Coronary artery (tissue), 2 donors: Measurements from ENCODE around the gene TP73.

Source experiments
- DNase-seq: peaks from one replicate; pipeline ENCODE4 v3.0.0-alpha.2; 2017; ENCODE audit warnings: low spot score
- H3K27ac ChIP-seq, 2 donors: fragments of 200-600 bp; sonication (generic); one replicate each; pipeline ENCODE4 v1.5.1; 2016 to 2019
- H3K4me3 ChIP-seq: fragments of 200-600 bp; sonication (generic); 2 replicates; pipeline ENCODE4 v1.5.1; 2016; ENCODE audit warnings: mild to moderate bottlenecking, moderate library complexity
- CTCF ChIP-seq: fragments of 200-600 bp; sonication (generic); IDR thresholded peaks from one replicate; pipeline ENCODE4 v1.5.1; 2019; ENCODE audit warnings: antibody characterized with exemption

The TP73 gene

GRCh38 chr1:3680488-3681230, 28.3 kb downstream of the TP73 start:
- DNase-seq = no peak
- Histone ChIP-seq H3K27ac (no peak overlapping the region), H3K4me3 (no peak overlapping the region)
- TF ChIP-seq CTCF = no peak

- no peak for TF ChIP-seq CTCF
- H3K27ac ChIP-seq = no peak overlapping the region
- DNase-seq = no peak
- no peak overlapping the region for H3K4me3 ChIP-seq
Measured at GRCh38 chr1:3681231-3681897, 29.0 kb downstream of the TP73 start.

DNA sequence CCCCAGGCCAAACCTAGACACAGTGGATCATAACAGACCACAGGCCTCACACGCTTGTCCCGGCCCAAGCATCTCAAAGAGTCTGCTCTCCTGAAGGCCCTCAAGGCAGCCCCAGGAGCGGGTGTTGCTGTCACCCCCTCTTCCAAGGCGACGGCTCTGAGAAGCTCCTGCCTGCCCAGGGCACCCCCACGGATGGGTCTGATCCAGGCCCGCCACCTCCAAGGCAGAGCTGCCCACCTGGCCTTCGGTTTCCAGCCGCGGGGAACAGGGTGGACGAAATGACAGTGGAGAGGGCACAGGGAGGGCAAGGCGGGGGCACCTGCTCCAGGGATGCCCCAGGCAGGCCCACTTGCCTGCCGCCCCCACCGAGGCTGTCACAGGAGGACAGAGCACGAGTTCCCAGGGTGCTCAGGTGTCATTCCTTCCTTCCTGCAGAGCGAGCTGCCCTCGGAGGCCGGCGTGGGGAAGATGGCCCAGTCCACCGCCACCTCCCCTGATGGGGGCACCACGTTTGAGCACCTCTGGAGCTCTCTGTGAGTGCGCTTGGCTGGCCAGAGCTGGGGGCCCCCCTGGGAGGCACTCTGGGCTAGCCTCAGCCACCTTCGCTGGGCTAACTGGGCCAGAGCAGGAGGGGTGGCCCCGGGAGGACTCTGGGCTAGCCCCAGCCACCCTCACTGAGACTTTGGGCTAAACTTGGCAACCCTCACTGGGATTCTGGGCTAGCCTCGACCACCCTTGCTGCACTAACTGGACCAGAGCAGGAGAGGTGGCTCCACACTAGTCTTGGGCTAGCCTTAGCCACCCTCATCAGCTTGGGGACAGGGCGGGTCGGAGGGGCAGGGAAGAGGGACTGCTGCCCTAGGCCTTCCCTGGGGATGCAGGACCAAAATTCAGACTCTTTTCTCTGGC, 29.8 kb downstream of the TP73 start:
- no peak for DNase-seq
- H3K27ac ChIP-seq = no peak overlapping the region
- H3K4me3 ChIP-seq = no peak overlapping the region
- no peak for TF ChIP-seq CTCF

- H3K4me3 ChIP-seq = no peak overlapping the region
- no peak for TF ChIP-seq CTCF
- H3K27ac ChIP-seq = no peak overlapping the region
- no peak for DNase-seq
Measured at GRCh38 chr1:3683197-3683596, 30.9 kb downstream of the TP73 start.

GRCh38 chr1:3683992-3684391, 31.7 kb downstream of the TP73 start:
- H3K27ac ChIP-seq = no peak overlapping the region
- no peak overlapping the region for H3K4me3 ChIP-seq
- DNase-seq = no peak

DNA sequence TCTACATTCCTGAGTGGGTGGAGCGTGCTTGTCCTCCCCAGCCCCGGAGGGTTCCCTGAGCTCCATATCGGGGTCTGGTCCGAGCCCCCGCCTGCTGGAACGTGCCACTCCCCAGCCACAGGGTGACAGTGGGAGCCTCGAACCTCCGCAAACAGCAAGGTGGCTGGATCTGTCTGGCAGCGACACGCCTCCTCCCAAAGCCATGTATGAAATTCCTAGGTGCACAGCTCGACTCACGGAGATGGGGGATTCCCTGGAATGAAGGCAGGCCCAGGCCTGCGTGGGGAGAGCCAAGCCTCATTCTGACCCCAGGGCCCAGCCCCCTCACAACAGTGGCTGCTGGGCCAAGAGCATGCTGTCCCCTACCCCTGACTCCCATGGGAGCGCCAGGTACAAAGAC, 32.9 kb downstream of the TP73 start:
- Histone ChIP-seq H3K4me3 (no peak overlapping the region), H3K27ac (no peak overlapping the region)
- DNase-seq = no peak
- TF ChIP-seq CTCF = no peak

More at GRCh38 chr1:3683992-3684391, 31.7 kb downstream of the TP73 start:
- no peak for TF ChIP-seq CTCF
